ENCODE data around the gene STK25. TPM values are rescaled to one million over a fixed set of nuclear protein-coding genes. Genes with fewer than 3 reads are reported as not detected.
A peak's percentile ranks its signal among the peaks of the same experiment; 100 is the strongest.

The STK25 gene
- total and polyA plus RNA-seq, 12 donors, result 66.1 to 147 (median 86.1) TPM

GRCh38 chr2:241514986-241515737 is 6.8 kb upstream of the STK25 start:
- no peaks in the 10 kb centered on the region for H3K9me3 ChIP-seq
- WGBS, 2 donors, result 70 to 74% methylated on average over 10 of the region's 10 CpGs
- no peaks in the 10 kb centered on the region for H3K4me1 ChIP-seq
- TF ChIP-seq CTCF (IDR thresholded peaks at IDR 0.05), result no peak
- no peak overlapping the region for H3K27ac ChIP-seq
- no peaks in the 10 kb centered on the region for H3K36me3 ChIP-seq
- intact Hi-C loops (cut with DNase I), result no loop called here
- DNase-seq, result no peak
- ATAC-seq, result no peak
- H3K4me3 ChIP-seq, result no peak overlapping the region
- H3K27me3 ChIP-seq, result peaks cover 0 to 10% (median 6%) of the 10 kb centered on the region in 7 donors

GRCh38 chr2:241514553-241514952 is 6.2 kb upstream of the STK25 start:
- Histone ChIP-seq H3K9me3 (no peaks in the 10 kb centered on the region), H3K27ac (no peak overlapping the region), H3K27me3 (peaks cover 0 to 3% (median under 1%) of the 10 kb centered on the region in 7 donors), H3K4me3 (no peak overlapping the region), H3K36me3 (no peaks in the 10 kb centered on the region), H3K4me1 (peaks cover 0 to 3% (median 1%) of the 10 kb centered on the region in 9 donors)
- intact Hi-C loops (cut with DNase I), result no loop called here
- 68 to 72% methylated on average over 5 of the region's 5 CpGs for WGBS, 2 donors
- ATAC-seq (peak in 1 of 8 donors; percentile 10), DNase-seq (no peak)
- no peak for TF ChIP-seq CTCF (IDR thresholded peaks at IDR 0.05)

- Histone ChIP-seq H3K4me3 (no peak overlapping the region), H3K36me3 (no peaks in the 10 kb centered on the region), H3K9me3 (no peaks in the 10 kb centered on the region), H3K4me1 (peaks cover 11 to 27% (median 22%) of the 10 kb centered on the region in 9 donors), H3K27ac (no peak overlapping the region), H3K27me3 (no peaks in the 10 kb centered on the region)
- WGBS, 2 donors, result 92 to 93% methylated on average over 6 of the region's 6 CpGs
- no peak for ATAC-seq
- intact Hi-C loops (cut with DNase I), result no loop called here
- no peak for DNase-seq
- no peak for TF ChIP-seq CTCF (IDR thresholded peaks at IDR 0.05)
These were observed 2.8 kb upstream of the STK25 start for GRCh38 chr2:241511091-241511741.

- Histone ChIP-seq H3K36me3 (peaks cover 0 to 7% (median 0%) of the 10 kb centered on the region in 9 donors), H3K9me3 (no peaks in the 10 kb centered on the region), H3K4me1 (peaks cover 23 to 42% (median 35%) of the 10 kb centered on the region in 9 donors), H3K27ac (peak overlapping the region in 9 of 10 donors; percentile 81 to 94 (median 88)), H3K4me3 (peak overlapping the region; percentile 75 to 98 (median 90)), H3K27me3 (no peaks in the 10 kb centered on the region)
- no peak for TF ChIP-seq CTCF (IDR thresholded peaks at IDR 0.05)
- DNase-seq, result no peak
- peak in 3 of 8 donors; percentile 0 to 3 (median 1) for ATAC-seq
- intact Hi-C loops (cut with DNase I), result loop anchor here in 6 of 10 donors (2.0 to 10.0 kb wide), 6 partner anchors 103 to 223 kb away; partner anchors contain the start of genes ATG4B (in 1 of the 6), D2HGDH (in 1 of the 6) and THAP4 (in 1 of the 6)
- WGBS, 2 donors, result 21 to 24% methylated on average over 24 of the region's 24 CpGs
These were observed 886 bp upstream of the STK25 start for GRCh38 chr2:241509155-241509784.
